GM13977 (cell line): Measurements from ENCODE around the gene SYK.

ENCODE experiments used
- DNase-seq: peaks from one replicate; pipeline ENCODE4 v3.0.0; 2012; ENCODE audit warnings: low spot score
- CTCF ChIP-seq: IDR thresholded peaks from 2 replicates; pipeline ENCODE4 v1.5.1; 2012; ENCODE audit warnings: mild to moderate bottlenecking, control low read depth; ENCODE audit not compliant: insufficient read depth; ENCODE audit errors: extremely low read depth, missing control alignments
- in situ Hi-C: fragments of 300-500 bp; cut with MboI; formaldehyde crosslinking; loops from one replicate; pipeline ENCODE4 v1.12.0; 2022; ENCODE audit warnings: low sequenced_read_pairs, low pct_unique_long_range_greater_than_20kb, mixed read lengths, inconsistent platforms; ENCODE audit not compliant: unreplicated experiment

SYK gene

GRCh38 chr9:90943341-90943740, 141.7 kb downstream of the SYK start:
- TF ChIP-seq CTCF = no peak
- in situ Hi-C loops = no loop called here
- DNase-seq = no peak

- no peak for DNase-seq
- TF ChIP-seq CTCF = no peak
- in situ Hi-C loops = no loop called here
Measured at GRCh38 chr9:90945336-90945735, 143.7 kb downstream of the SYK start.

- TF ChIP-seq CTCF = no peak
- no peak for DNase-seq
- in situ Hi-C loops = no loop called here
Measured at GRCh38 chr9:90946982-90947381, 145.4 kb downstream of the SYK start.
